Common myeloid progenitor, CD34-positive (primary cell): Measurements from ENCODE around the gene SPATA13.

Experiments used
- CTCF ChIA-PET: fragments of 350-600 bp; sonication (Branson Sonifier 250); formaldehyde crosslinking; loops from one replicate; lab custom pipeline; 2021; ENCODE audit warnings: antibody characterized with exemption; lab: Charles Lee
- POLR2A ChIA-PET: fragments of 350-600 bp; sonication (Branson Sonifier 250); formaldehyde crosslinking; loops from one replicate; lab custom pipeline; 2021; ENCODE audit warnings: antibody characterized with exemption; lab: Charles Lee
- DNase-seq, 3 donors: peaks; one replicate each; pipeline versions ENCODE4 v3.0.0 to v3.0.0-alpha.2; 2013
- H3K27ac ChIP-seq, 2 experiments: 1 replicate in 1 of 2; 2 replicates in 1 of 2; pipeline ENCODE4 v1.7.0; 2013; ENCODE audit warnings: inconsistent platforms in 2 of 2, low read length in 2 of 2, mild to moderate bottlenecking in 2 of 2, low read depth in 1 of 2, moderate library complexity in 1 of 2; ENCODE audit not compliant: severe bottlenecking in 2 of 2, insufficient read depth in 1 of 2, poor library complexity in 1 of 2
- H3K27me3 ChIP-seq, 5 experiments: replicated peaks in 2 of 5; 1 replicate in 3 of 5; 2 replicates in 2 of 5; pipeline versions ENCODE4 v1.6.1 to v1.7.0; 2013; ENCODE audit warnings: low read length in 4 of 5, mild to moderate bottlenecking in 2 of 5, moderate library complexity in 2 of 5, inconsistent platforms in 1 of 5; ENCODE audit not compliant: insufficient read depth in 5 of 5, control insufficient read depth in 4 of 5
- H3K36me3 ChIP-seq, 4 experiments: 1 replicate in 2 of 4; 2 replicates in 2 of 4; pipeline versions ENCODE4 v1.6.1 to v1.7.0; 2013; ENCODE audit warnings: low read length in 3 of 4, control low read depth in 1 of 4, mild to moderate bottlenecking in 1 of 4; ENCODE audit not compliant: control insufficient read depth in 4 of 4, insufficient read depth in 4 of 4
- H3K4me1 ChIP-seq, 4 experiments: 1 replicate in 3 of 4; 2 replicates in 1 of 4; pipeline versions ENCODE4 v1.6.1 to v1.7.1; 2013; ENCODE audit warnings: low read length in 3 of 4, mild to moderate bottlenecking in 3 of 4, control low read depth in 1 of 4, inconsistent platforms in 1 of 4, moderate library complexity in 1 of 4; ENCODE audit not compliant: control insufficient read depth in 4 of 4, insufficient read depth in 4 of 4; ENCODE audit errors: control extremely low read depth in 1 of 4
- H3K4me3 ChIP-seq, 7 experiments: 1 replicate in 4 of 7; 2 replicates in 3 of 7; pipeline versions ENCODE4 v1.5.1 to v1.7.0; 2013; ENCODE audit warnings: mild to moderate bottlenecking in 7 of 7, low read length in 6 of 7, moderate library complexity in 6 of 7, inconsistent platforms in 2 of 7, low read depth in 2 of 7, control low read depth in 1 of 7; ENCODE audit not compliant: insufficient read depth in 4 of 7, control insufficient read depth in 1 of 7; ENCODE audit errors: extremely low read depth in 1 of 7
- H3K9me3 ChIP-seq, 5 experiments: 1 replicate in 4 of 5; 2 replicates in 1 of 5; pipeline versions ENCODE4 v1.6.1 to v1.7.1; 2013; ENCODE audit warnings: low read length in 4 of 5, mild to moderate bottlenecking in 2 of 5, inconsistent platforms in 1 of 5, low read depth in 1 of 5, moderate library complexity in 1 of 5; ENCODE audit not compliant: control insufficient read depth in 4 of 5, insufficient read depth in 2 of 5; ENCODE audit errors: control extremely low read depth in 1 of 5
- WGBS: methylation state at CpG from one replicate; pipeline ENCODE4 v1.1.5; 2013; ENCODE audit not compliant: insufficient coverage; 5-methylcytosine and 5-hydroxymethylcytosine counted together

The SPATA13 gene

DNA sequence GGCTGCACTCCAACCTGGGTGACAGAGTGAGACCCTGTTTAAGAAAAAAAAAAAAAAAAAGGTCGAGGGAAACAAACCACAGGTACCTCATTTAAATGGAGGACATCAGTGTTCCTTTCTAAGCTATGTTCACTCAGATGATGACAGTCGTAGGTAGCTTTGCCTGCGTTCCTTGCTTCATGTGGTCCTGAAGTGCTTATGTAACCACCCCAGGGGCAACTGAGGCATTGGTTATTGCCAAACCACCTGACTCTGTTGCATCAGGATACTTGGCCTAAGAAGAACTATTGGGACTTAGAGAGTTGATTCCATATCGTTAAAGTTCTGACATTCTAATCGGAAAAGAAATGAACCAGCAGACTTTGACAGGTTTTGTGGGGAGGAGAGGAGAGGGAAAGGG, 51.7 kb downstream of the SPATA13 start:
- no peaks in the 10 kb centered on the region for H3K36me3 ChIP-seq
- POLR2A ChIA-PET = no interaction called here
- no peaks in the 10 kb centered on the region for H3K27me3 ChIP-seq
- no peak overlapping the region for H3K4me3 ChIP-seq
- WGBS = 98% methylated on average over 4 of the region's 5 CpGs
- H3K27ac ChIP-seq = no peak overlapping the region
- peaks cover 0 to 25% (median 8%) of the 10 kb centered on the region in 4 experiments for H3K4me1 ChIP-seq
- no peak for DNase-seq
- H3K9me3 ChIP-seq = no peaks in the 10 kb centered on the region
- CTCF ChIA-PET = interaction anchor here (0.5 to 10.3 kb wide), 5 partner anchors 12 to 199 kb away, joined by 3 to 132 read pairs (median 4); no protein-coding TSS in a partner anchor

DNA sequence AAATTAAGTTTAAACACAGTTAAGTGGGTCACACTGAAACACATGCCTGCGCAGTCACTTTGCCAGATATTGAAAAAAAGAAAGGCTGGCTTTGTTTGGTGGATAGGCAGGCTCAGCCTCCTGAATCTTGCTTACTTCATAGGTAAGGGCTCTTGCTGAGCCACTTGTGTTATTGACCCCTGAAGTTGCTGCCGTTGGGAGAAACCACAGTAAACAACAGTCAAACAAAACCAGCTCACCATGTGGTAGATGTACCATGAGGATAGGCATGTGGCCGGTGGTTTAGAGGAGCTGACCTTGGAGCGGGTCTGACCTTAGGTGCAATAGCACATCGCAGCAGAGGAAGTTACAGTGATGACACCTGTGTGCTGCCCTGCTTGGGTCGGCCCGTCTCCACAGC, 52.2 kb downstream of the SPATA13 start:
- DNase-seq = no peak
- H3K27ac ChIP-seq = no peak overlapping the region
- peaks cover 0 to 26% (median 7%) of the 10 kb centered on the region in 4 experiments for H3K4me1 ChIP-seq
- ChIA-PET POLR2A (no interaction called here), CTCF (interaction anchor here (1.6 to 10.3 kb wide), 2 partner anchors 13 to 193 kb away, joined by 3 to 132 read pairs; no protein-coding TSS in a partner anchor)
- H3K4me3 ChIP-seq = no peak overlapping the region
- H3K9me3 ChIP-seq = peaks cover 0 to 3% (median 0%) of the 10 kb centered on the region in 5 experiments
- no peaks in the 10 kb centered on the region for H3K27me3 ChIP-seq
- WGBS = 93% methylated on average over 7 of the region's 7 CpGs
- no peaks in the 10 kb centered on the region for H3K36me3 ChIP-seq

DNA sequence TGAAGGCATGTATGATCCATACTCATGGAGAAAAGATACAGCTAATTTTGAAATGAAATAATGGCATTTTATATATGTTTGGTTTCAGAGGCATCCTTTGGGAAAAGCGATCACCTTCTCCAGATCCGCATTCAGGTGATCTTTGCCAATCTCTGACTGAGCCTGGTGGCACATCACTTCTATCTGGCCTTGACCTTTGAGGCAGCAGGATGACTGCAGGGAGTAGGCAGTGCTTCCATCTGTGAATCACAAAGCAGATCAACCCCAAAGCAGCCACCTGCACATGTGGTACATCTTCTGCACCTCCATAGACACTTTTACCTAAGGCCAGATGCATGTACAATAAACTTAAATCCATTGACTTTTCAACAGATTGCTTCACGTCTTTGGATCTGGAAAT, 53.4 kb downstream of the SPATA13 start:
- DNase-seq = no peak
- 100% methylated on average over 2 of the region's 3 CpGs for WGBS
- ChIA-PET POLR2A (no interaction called here), CTCF (interaction anchor here (1.9 to 10.3 kb wide), 3 partner anchors 10 to 194 kb away, joined by 11 to 132 read pairs (median 13); no protein-coding TSS in a partner anchor)
- Histone ChIP-seq H3K4me3 (no peak overlapping the region), H3K27me3 (no peaks in the 10 kb centered on the region), H3K27ac (no peak overlapping the region), H3K36me3 (no peaks in the 10 kb centered on the region), H3K4me1 (peaks cover 0 to 26% (median 2%) of the 10 kb centered on the region in 4 experiments), H3K9me3 (peaks cover 0 to 3% (median 0%) of the 10 kb centered on the region in 5 experiments)

- POLR2A ChIA-PET = no interaction called here
- H3K27ac ChIP-seq = no peak overlapping the region
Measured at GRCh38 chr13:24214528-24214927, 54.0 kb downstream of the SPATA13 start.

GRCh38 chr13:24215126-24215525, 54.6 kb downstream of the SPATA13 start:
- peaks cover 0 to 26% (median 2%) of the 10 kb centered on the region in 4 experiments for H3K4me1 ChIP-seq
- DNase-seq = no peak
- WGBS = 100% methylated on average over 1 of the region's 1 CpG
- POLR2A ChIA-PET = no interaction called here
- H3K27ac ChIP-seq = no peak overlapping the region
- peaks cover 0 to 3% (median 0%) of the 10 kb centered on the region in 5 experiments for H3K9me3 ChIP-seq
- CTCF ChIA-PET = interaction anchor here (0.6 to 10.3 kb wide), 6 partner anchors 9 to 195 kb away, joined by 3 to 132 read pairs (median 12); no protein-coding TSS in a partner anchor
- no peaks in the 10 kb centered on the region for H3K27me3 ChIP-seq
- H3K4me3 ChIP-seq = no peak overlapping the region
- no peaks in the 10 kb centered on the region for H3K36me3 ChIP-seq

More at GRCh38 chr13:24214528-24214927, 54.0 kb downstream of the SPATA13 start:
- no peaks in the 10 kb centered on the region for H3K36me3 ChIP-seq
- no CpG with 5 or more reads among the region's 2 CpGs for WGBS
- CTCF ChIA-PET = interaction anchor here (1.9 to 10.3 kb wide), 4 partner anchors 10 to 195 kb away, joined by 11 to 132 read pairs (median 14); no protein-coding TSS in a partner anchor
- H3K4me3 ChIP-seq = no peak overlapping the region
- H3K4me1 ChIP-seq = peaks cover 0 to 26% (median 2%) of the 10 kb centered on the region in 4 experiments
- peak in 2 of 3 donors; percentile 53 to 65 for DNase-seq
- H3K9me3 ChIP-seq = peaks cover 0 to 3% (median 0%) of the 10 kb centered on the region in 5 experiments
- H3K27me3 ChIP-seq = no peaks in the 10 kb centered on the region

DNA sequence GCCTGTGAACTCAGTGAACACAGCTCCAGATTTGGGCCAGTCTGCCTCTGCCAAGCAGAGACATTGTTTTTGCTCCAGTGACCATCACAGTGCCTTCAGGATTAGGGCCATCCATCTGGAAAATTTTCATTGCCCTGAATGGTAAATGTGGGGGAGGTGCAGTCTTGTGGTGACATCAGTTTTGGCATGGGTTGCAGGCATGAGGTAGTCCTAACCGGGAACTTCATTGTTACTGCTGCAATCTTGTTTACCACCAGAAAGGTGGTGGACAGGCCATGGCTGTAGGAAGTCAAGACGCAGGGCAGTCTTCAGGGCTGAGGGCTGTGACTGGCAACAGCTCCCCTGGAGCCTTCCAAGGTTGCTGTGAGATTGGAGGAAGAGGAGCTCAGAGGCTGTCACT, 55.2 kb downstream of the SPATA13 start:
- Histone ChIP-seq H3K9me3 (peaks cover 0 to 3% (median 0%) of the 10 kb centered on the region in 5 experiments), H3K4me3 (no peak overlapping the region), H3K36me3 (no peaks in the 10 kb centered on the region), H3K27ac (no peak overlapping the region), H3K4me1 (peaks cover 0 to 26% (median 2%) of the 10 kb centered on the region in 4 experiments), H3K27me3 (no peaks in the 10 kb centered on the region)
- WGBS = 90% methylated on average over 2 of the region's 2 CpGs
- no peak for DNase-seq
- POLR2A ChIA-PET = no interaction called here
- CTCF ChIA-PET = interaction anchor here (1.5 to 10.3 kb wide), 4 partner anchors 12 to 196 kb away, joined by 8 to 132 read pairs (median 14); no protein-coding TSS in a partner anchor

DNA sequence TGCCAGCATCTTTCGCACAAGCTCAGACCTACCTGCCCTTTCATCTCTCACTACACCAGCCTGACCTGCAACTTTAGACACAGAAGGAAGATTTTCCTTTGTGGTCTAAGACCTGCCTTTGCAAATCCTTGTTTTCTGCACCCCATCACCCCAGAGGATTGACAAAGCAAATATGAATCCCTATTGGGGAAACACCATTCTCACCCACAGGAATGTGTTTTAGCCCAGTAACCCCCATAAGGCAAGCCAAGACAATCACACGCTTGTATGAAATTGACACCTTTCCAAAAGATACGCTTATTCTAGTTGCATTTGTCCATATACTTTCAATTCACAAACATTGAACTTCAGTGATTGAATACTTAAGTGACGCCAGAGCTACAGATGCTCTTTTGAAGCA, 55.7 kb downstream of the SPATA13 start:
- Histone ChIP-seq H3K27me3 (no peaks in the 10 kb centered on the region), H3K4me3 (no peak overlapping the region), H3K27ac (no peak overlapping the region), H3K4me1 (peaks cover 0 to 28% (median 2%) of the 10 kb centered on the region in 4 experiments), H3K9me3 (peaks cover 0 to 3% (median 0%) of the 10 kb centered on the region in 5 experiments), H3K36me3 (no peaks in the 10 kb centered on the region)
- WGBS = 100% methylated on average over 3 of the region's 4 CpGs
- ChIA-PET POLR2A (no interaction called here), CTCF (interaction anchor here (1.5 to 10.3 kb wide), 3 partner anchors 13 to 197 kb away, joined by 8 to 132 read pairs (median 15); no protein-coding TSS in a partner anchor)
- DNase-seq = no peak
